HEK293 (cell line): Measurements from ENCODE around the gene PPP2R5D.

Experiments used
- CTCF ChIA-PET: fragments of 350-600 bp; formaldehyde crosslinking; extraction: SDS; loops from one replicate; lab custom pipeline; 2021; ENCODE audit warnings: antibody characterized with exemption; lab: Yijun Ruan, JAX
- POLR2A ChIA-PET: fragments of 300-600 bp; formaldehyde crosslinking; extraction: SDS; loops from one replicate; lab custom pipeline; 2020; ENCODE audit warnings: antibody characterized with exemption, inconsistent platforms; lab: Yijun Ruan, JAX
- H3K27ac ChIP-seq: fragments of 200-500 bp; sonication (Bioruptor generic); 2 replicates; pipeline ENCODE4 v1.5.1; 2014; ENCODE audit warnings: low read depth, low read length, control low read depth, inconsistent platforms; ENCODE audit errors: extremely low read depth
- H3K36me3 ChIP-seq, 2 experiments: fragments of 200-500 bp in 1 of 2; sonication (Bioruptor generic) in 1 of 2; 1 replicate in 1 of 2; 2 replicates in 1 of 2; pipeline ENCODE4 v1.5.1; 2014 to 2017; ENCODE audit warnings: inconsistent platforms in 2 of 2, low read length in 2 of 2; ENCODE audit not compliant: control insufficient read depth in 2 of 2, insufficient read depth in 1 of 2
- H3K4me1 ChIP-seq: fragments of 200-500 bp; sonication (Bioruptor generic); 2 replicates; pipeline ENCODE4 v1.5.1; 2014; ENCODE audit warnings: mild to moderate bottlenecking, low read length, inconsistent platforms; ENCODE audit not compliant: control insufficient read depth, insufficient read depth
- H3K4me3 ChIP-seq: 2 replicates; pipeline ENCODE4 v1.5.1; 2011; ENCODE audit warnings: low read depth, mild to moderate bottlenecking, control low read depth, low read length, moderate library complexity
- H3K9me3 ChIP-seq: fragments of 200-500 bp; sonication (Bioruptor generic); 2 replicates; pipeline ENCODE4 v1.5.1; 2014; ENCODE audit warnings: low read depth, low read length, inconsistent platforms; ENCODE audit not compliant: control insufficient read depth, insufficient read depth
- FEZF1 ChIP-seq: fragments of 450-650 bp; formaldehyde crosslinking; IDR thresholded peaks from 2 replicates; pipeline ENCODE4 v1.5.1; 2016; ENCODE audit warnings: missing biosample characterization, missing genetic modification characterization
- KLF9 ChIP-seq: fragments of 450-650 bp; formaldehyde crosslinking; IDR thresholded peaks from 2 replicates; pipeline ENCODE4 v1.5.1; 2016; ENCODE audit warnings: missing biosample characterization, missing genetic modification characterization, low read depth
- MYNN ChIP-seq: fragments of 450-650 bp; formaldehyde crosslinking; IDR thresholded peaks from 2 replicates; pipeline ENCODE4 v1.5.1; 2016; ENCODE audit warnings: missing biosample characterization, missing genetic modification characterization, borderline replicate concordance
- PRDM10 ChIP-seq: fragments of 450-650 bp; formaldehyde crosslinking; IDR thresholded peaks from 2 replicates; pipeline ENCODE4 v1.5.1; 2016; ENCODE audit warnings: missing biosample characterization, missing genetic modification characterization
- PRDM4 ChIP-seq: fragments of 450-650 bp; formaldehyde crosslinking; IDR thresholded peaks from 2 replicates; pipeline ENCODE4 v1.5.1; 2017; ENCODE audit warnings: missing biosample characterization, missing genetic modification characterization
- SP2 ChIP-seq: fragments of 450-650 bp; formaldehyde crosslinking; IDR thresholded peaks from 2 replicates; pipeline ENCODE4 v1.5.1; 2016; ENCODE audit warnings: missing biosample characterization, missing genetic modification characterization
- ZIC2 ChIP-seq: fragments of 450-650 bp; formaldehyde crosslinking; IDR thresholded peaks from 2 replicates; pipeline ENCODE4 v1.5.1; 2016; ENCODE audit warnings: missing biosample characterization, missing genetic modification characterization
- ZNF2 ChIP-seq: fragments of 450-650 bp; formaldehyde crosslinking; IDR thresholded peaks from 2 replicates; pipeline ENCODE4 v1.5.1; 2016; ENCODE audit warnings: missing biosample characterization, missing genetic modification characterization
- ZNF202 ChIP-seq: fragments of 450-650 bp; formaldehyde crosslinking; IDR thresholded peaks from 2 replicates; pipeline ENCODE4 v1.5.1; 2016; ENCODE audit warnings: missing biosample characterization, missing genetic modification characterization, borderline replicate concordance
- ZNF23 ChIP-seq: fragments of 450-650 bp; formaldehyde crosslinking; IDR thresholded peaks from 2 replicates; pipeline ENCODE4 v1.5.1; 2016; ENCODE audit warnings: missing biosample characterization, missing genetic modification characterization, borderline replicate concordance
- ZNF302 ChIP-seq: fragments of 450-650 bp; formaldehyde crosslinking; IDR thresholded peaks from 2 replicates; pipeline ENCODE4 v1.5.1; 2016; ENCODE audit warnings: missing biosample characterization, missing genetic modification characterization, low read depth
- ZNF391 ChIP-seq: fragments of 450-650 bp; formaldehyde crosslinking; IDR thresholded peaks from 2 replicates; pipeline ENCODE4 v1.5.1; 2016; ENCODE audit warnings: low read depth, missing biosample characterization, missing genetic modification characterization, borderline replicate concordance
- ZNF555 ChIP-seq: fragments of 450-650 bp; formaldehyde crosslinking; conservative IDR thresholded peaks from 2 replicates; pipeline ENCODE4 v1.5.1; 2017; ENCODE audit warnings: missing biosample characterization, mild to moderate bottlenecking, missing genetic modification characterization, inconsistent platforms
- ZNF561 ChIP-seq: fragments of 450-650 bp; IDR thresholded peaks from 2 replicates; pipeline ENCODE4 v1.5.1; 2018; ENCODE audit warnings: missing biosample characterization, missing genetic modification characterization, borderline replicate concordance
- ZNF624 ChIP-seq: fragments of 450-650 bp; formaldehyde crosslinking; IDR thresholded peaks from 2 replicates; pipeline ENCODE4 v1.5.1; 2017; ENCODE audit warnings: missing biosample characterization, missing genetic modification characterization
- ZNF654 ChIP-seq: fragments of 450-650 bp; formaldehyde crosslinking; IDR thresholded peaks from 2 replicates; pipeline ENCODE4 v1.5.1; 2016; ENCODE audit warnings: low read depth, missing biosample characterization, missing genetic modification characterization
- ZNF660 ChIP-seq: fragments of 450-650 bp; IDR thresholded peaks from 2 replicates; pipeline ENCODE4 v1.5.1; 2018; ENCODE audit warnings: missing biosample characterization, mild to moderate bottlenecking, missing genetic modification characterization
- ZNF776 ChIP-seq: fragments of 450-650 bp; formaldehyde crosslinking; IDR thresholded peaks from 2 replicates; pipeline ENCODE4 v1.5.0; 2017; ENCODE audit warnings: missing biosample characterization, missing genetic modification characterization, borderline replicate concordance
- ZNF843 ChIP-seq: fragments of 450-650 bp; formaldehyde crosslinking; IDR thresholded peaks from 2 replicates; pipeline ENCODE4 v1.5.1; 2016; ENCODE audit warnings: missing biosample characterization, missing genetic modification characterization
- TF ChIP-seq, protein P1 (sequence below): fragments of 450-650 bp; formaldehyde crosslinking; IDR thresholded peaks from 2 replicates; pipeline ENCODE4 v1.5.1; 2016; ENCODE audit warnings: missing biosample characterization, missing genetic modification characterization
- TF ChIP-seq, protein P2 (sequence below): fragments of 450-650 bp; formaldehyde crosslinking; IDR thresholded peaks from 2 replicates; pipeline ENCODE4 v1.5.1; 2016; ENCODE audit warnings: missing biosample characterization, missing genetic modification characterization, low read depth

PPP2R5D gene

GRCh38 chr6:42937548-42938427 is 46.6 kb upstream of the PPP2R5D start (continued):
- TF ChIP-seq PRDM10 (tag by site-specific recombination) = no peak
- TF ChIP-seq ZIC2 = no peak
- no peak for TF ChIP-seq ZNF624 (tag by site-specific recombination)

- H3K9me3 ChIP-seq = no peaks in the 10 kb centered on the region
- POLR2A ChIA-PET = interaction anchor here (0.6 to 3.3 kb wide), 5 partner anchors 9 to 1034 kb away, joined by 3 to 16 read pairs (median 4); partner anchors contain the start of genes CNPY3, KLHDC3, MEA1 and PPP2R5D
- no peak overlapping the region for H3K27ac ChIP-seq
- CTCF ChIA-PET = no interaction called here
- no peak overlapping the region for H3K4me3 ChIP-seq
- H3K4me1 ChIP-seq = no peaks in the 10 kb centered on the region
- H3K36me3 ChIP-seq = peaks cover 17 to 70% of the 10 kb centered on the region in 2 experiments
- TF ChIP-seq ZNF2 (tag by site-specific recombination) (no peak), ZNF660 (tag by site-specific recombination) (no peak), FEZF1 (tag by site-specific recombination) (no peak), ZNF561 (no peak), ZNF843 (tag by site-specific recombination) (no peak), ZNF302 (tag by site-specific recombination) (no peak), ZNF391 (tag by site-specific recombination) (no peak), ZNF202 (tag by site-specific recombination) (no peak), ZNF654 (tag by site-specific recombination) (no peak), SP2 (no peak), PRDM10 (tag by site-specific recombination) (no peak), KLF9 (tag by site-specific recombination) (no peak), MYNN (tag by site-specific recombination) (no peak), PRDM4 (tag by site-specific recombination) (no peak), ZNF776 (tag by site-specific recombination) (no peak), ZNF23 (no peak), ZNF555 (tag by site-specific recombination) (no peak)
- TF ChIP-seq, protein P1, sequence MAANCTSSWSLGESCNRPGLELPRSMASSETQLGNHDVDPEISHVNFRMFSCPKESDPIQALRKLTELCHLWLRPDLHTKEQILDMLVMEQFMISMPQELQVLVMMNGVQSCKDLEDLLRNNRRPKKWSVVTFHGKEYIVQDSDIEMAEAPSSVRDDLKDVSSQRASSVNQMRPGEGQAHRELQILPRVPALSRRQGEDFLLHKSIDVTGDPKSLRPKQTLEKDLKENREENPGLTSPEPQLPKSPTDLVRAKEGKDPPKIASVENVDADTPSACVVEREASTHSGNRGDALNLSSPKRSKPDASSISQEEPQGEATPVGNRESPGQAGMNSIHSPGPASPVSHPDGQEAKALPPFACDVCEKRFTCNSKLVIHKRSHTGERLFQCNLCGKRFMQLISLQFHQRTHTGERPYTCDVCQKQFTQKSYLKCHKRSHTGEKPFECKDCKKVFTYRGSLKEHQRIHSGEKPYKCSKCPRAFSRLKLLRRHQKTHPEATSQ (tag by site-specific recombination) = no peak
- TF ChIP-seq, protein P2, sequence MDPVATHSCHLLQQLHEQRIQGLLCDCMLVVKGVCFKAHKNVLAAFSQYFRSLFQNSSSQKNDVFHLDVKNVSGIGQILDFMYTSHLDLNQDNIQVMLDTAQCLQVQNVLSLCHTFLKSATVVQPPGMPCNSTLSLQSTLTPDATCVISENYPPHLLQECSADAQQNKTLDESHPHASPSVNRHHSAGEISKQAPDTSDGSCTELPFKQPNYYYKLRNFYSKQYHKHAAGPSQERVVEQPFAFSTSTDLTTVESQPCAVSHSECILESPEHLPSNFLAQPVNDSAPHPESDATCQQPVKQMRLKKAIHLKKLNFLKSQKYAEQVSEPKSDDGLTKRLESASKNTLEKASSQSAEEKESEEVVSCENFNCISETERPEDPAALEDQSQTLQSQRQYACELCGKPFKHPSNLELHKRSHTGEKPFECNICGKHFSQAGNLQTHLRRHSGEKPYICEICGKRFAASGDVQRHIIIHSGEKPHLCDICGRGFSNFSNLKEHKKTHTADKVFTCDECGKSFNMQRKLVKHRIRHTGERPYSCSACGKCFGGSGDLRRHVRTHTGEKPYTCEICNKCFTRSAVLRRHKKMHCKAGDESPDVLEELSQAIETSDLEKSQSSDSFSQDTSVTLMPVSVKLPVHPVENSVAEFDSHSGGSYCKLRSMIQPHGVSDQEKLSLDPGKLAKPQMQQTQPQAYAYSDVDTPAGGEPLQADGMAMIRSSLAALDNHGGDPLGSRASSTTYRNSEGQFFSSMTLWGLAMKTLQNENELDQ (tag by site-specific recombination) = no peak
Measured at GRCh38 chr6:42938428-42938796, 46.0 kb upstream of the PPP2R5D start.
